ENCODE data around the gene ADRA1B.

The ADRA1B gene

GRCh38 chr5:159912033-159912800, 4.1 kb upstream of the ADRA1B start:
- Histone ChIP-seq H3K27ac (ENCODE audit: low read depth, low read length) (no peak overlapping the region), H3K27me3 (ENCODE audit: insufficient read depth, low read length, poor library complexity) (peaks cover 5% of the 10 kb centered on the region)

GRCh38 chr5:159913048-159913447, 3.2 kb upstream of the ADRA1B start:
- no peak overlapping the region for H3K4me2 ChIP-seq (ENCODE audit: low read length)
- no peak overlapping the region for H3K27ac ChIP-seq (ENCODE audit: low read depth, low read length)
- H3K27me3 ChIP-seq (ENCODE audit: insufficient read depth, low read length, poor library complexity), result peaks cover 5% of the 10 kb centered on the region
- H3K56ac ChIP-seq (ENCODE audit: low read length), result no peak overlapping the region
- no peak overlapping the region for H2BK120ac ChIP-seq (ENCODE audit: low read depth, low read length)
- no peak overlapping the region for H2BK15ac ChIP-seq (replicated peaks; ENCODE audit: low read depth)
- peaks cover 7% of the 10 kb centered on the region for H3K4me1 ChIP-seq (ENCODE audit: control insufficient read depth, low read depth, low read length)
- H3K4me3 ChIP-seq (ENCODE audit: low read length), result no peak overlapping the region
- no peak overlapping the region for H3K23ac ChIP-seq (ENCODE audit: low read length)
- no peaks in the 10 kb centered on the region for H3K79me1 ChIP-seq (ENCODE audit: low read length)
- no peak overlapping the region for H2AK5ac ChIP-seq (ENCODE audit: low read length)
- no peak overlapping the region for H3K18ac ChIP-seq (ENCODE audit: low read length)
- no peak overlapping the region for H3K9ac ChIP-seq (ENCODE audit: low read length)
- WGBS (ENCODE audit: extremely low coverage, insufficient coverage, low lambda C conversion rate), result no CpG with 5 or more reads among the region's 6 CpGs
- no peak overlapping the region for H2BK5ac ChIP-seq (ENCODE audit: low read length)
- H4K8ac ChIP-seq (ENCODE audit: low read depth, low read length), result no peak overlapping the region
- H3K79me2 ChIP-seq (ENCODE audit: control insufficient read depth, insufficient read depth, low read length), result no peaks in the 10 kb centered on the region
- DNase-seq, result no peak
- no peak overlapping the region for H4K5ac ChIP-seq (ENCODE audit: low read length)
- no peak overlapping the region for H3K4ac ChIP-seq (ENCODE audit: low read depth, low read length)
- H3K36me3 ChIP-seq (ENCODE audit: control insufficient read depth, insufficient read depth, low read length), result no peaks in the 10 kb centered on the region

More at GRCh38 chr5:159912033-159912800, 4.1 kb upstream of the ADRA1B start:
- DNase-seq, result peak; percentile 61
- no peak overlapping the region for H3K4me2 ChIP-seq (ENCODE audit: low read length)
- WGBS (ENCODE audit: extremely low coverage, insufficient coverage, low lambda C conversion rate), result no CpG with 5 or more reads among the region's 4 CpGs
- H3K79me2 ChIP-seq (ENCODE audit: control insufficient read depth, insufficient read depth, low read length), result no peaks in the 10 kb centered on the region
- H4K8ac ChIP-seq (ENCODE audit: low read depth, low read length), result no peak overlapping the region
- H3K56ac ChIP-seq (ENCODE audit: low read length), result no peak overlapping the region
- no peak overlapping the region for H3K4me3 ChIP-seq (ENCODE audit: low read length)
- H3K4me1 ChIP-seq (ENCODE audit: control insufficient read depth, low read depth, low read length), result peaks cover 8% of the 10 kb centered on the region
- H3K9ac ChIP-seq (ENCODE audit: low read length), result no peak overlapping the region
- H3K79me1 ChIP-seq (ENCODE audit: low read length), result no peaks in the 10 kb centered on the region
- H3K4ac ChIP-seq (ENCODE audit: low read depth, low read length), result no peak overlapping the region
- no peak overlapping the region for H2BK120ac ChIP-seq (ENCODE audit: low read depth, low read length)
- no peak overlapping the region for H4K5ac ChIP-seq (ENCODE audit: low read length)
- H3K36me3 ChIP-seq (ENCODE audit: control insufficient read depth, insufficient read depth, low read length), result no peaks in the 10 kb centered on the region
- no peak overlapping the region for H2AK5ac ChIP-seq (ENCODE audit: low read length)
- H2BK5ac ChIP-seq (ENCODE audit: low read length), result no peak overlapping the region
- H3K18ac ChIP-seq (ENCODE audit: low read length), result no peak overlapping the region
- H2BK15ac ChIP-seq (replicated peaks; ENCODE audit: low read depth), result no peak overlapping the region
- no peak overlapping the region for H3K23ac ChIP-seq (ENCODE audit: low read length)

GRCh38 chr5:159913501-159913900, 2.8 kb upstream of the ADRA1B start:
- peaks cover 5% of the 10 kb centered on the region for H3K27me3 ChIP-seq (ENCODE audit: insufficient read depth, low read length, poor library complexity)
- H3K79me2 ChIP-seq (ENCODE audit: control insufficient read depth, insufficient read depth, low read length), result no peaks in the 10 kb centered on the region
- H3K4ac ChIP-seq (ENCODE audit: low read depth, low read length), result no peak overlapping the region
- H3K4me1 ChIP-seq (ENCODE audit: control insufficient read depth, low read depth, low read length), result peaks cover 4% of the 10 kb centered on the region
- H2BK120ac ChIP-seq (ENCODE audit: low read depth, low read length), result no peak overlapping the region
- H3K4me2 ChIP-seq (ENCODE audit: low read length), result no peak overlapping the region
- H3K23ac ChIP-seq (ENCODE audit: low read length), result no peak overlapping the region
- H3K56ac ChIP-seq (ENCODE audit: low read length), result no peak overlapping the region
- no peak overlapping the region for H3K4me3 ChIP-seq (ENCODE audit: low read length)
- no peak overlapping the region for H2AK5ac ChIP-seq (ENCODE audit: low read length)
- H4K5ac ChIP-seq (ENCODE audit: low read length), result no peak overlapping the region
- no peak overlapping the region for H3K9ac ChIP-seq (ENCODE audit: low read length)
- H4K8ac ChIP-seq (ENCODE audit: low read depth, low read length), result no peak overlapping the region
- no peaks in the 10 kb centered on the region for H3K36me3 ChIP-seq (ENCODE audit: control insufficient read depth, insufficient read depth, low read length)
- no peak overlapping the region for H2BK5ac ChIP-seq (ENCODE audit: low read length)
- H3K18ac ChIP-seq (ENCODE audit: low read length), result no peak overlapping the region
- H3K27ac ChIP-seq (ENCODE audit: low read depth, low read length), result no peak overlapping the region
- H3K79me1 ChIP-seq (ENCODE audit: low read length), result no peaks in the 10 kb centered on the region
- H2BK15ac ChIP-seq (replicated peaks; ENCODE audit: low read depth), result no peak overlapping the region
- DNase-seq, result no peak

GRCh38 chr5:159916841-159917761, 819 bp downstream of the ADRA1B start:
- no peak overlapping the region for H4K8ac ChIP-seq (ENCODE audit: low read depth, low read length)
- H4K5ac ChIP-seq (ENCODE audit: low read length), result no peak overlapping the region
- no peaks in the 10 kb centered on the region for H3K79me2 ChIP-seq (ENCODE audit: control insufficient read depth, insufficient read depth, low read length)
- H3K23ac ChIP-seq (ENCODE audit: low read length), result no peak overlapping the region
- no peak for DNase-seq
- peaks cover 5% of the 10 kb centered on the region for H3K27me3 ChIP-seq (ENCODE audit: insufficient read depth, low read length, poor library complexity)
- H3K4me3 ChIP-seq (ENCODE audit: low read length), result no peak overlapping the region
- H2BK120ac ChIP-seq (ENCODE audit: low read depth, low read length), result no peak overlapping the region
- no peak overlapping the region for H3K4ac ChIP-seq (ENCODE audit: low read depth, low read length)
- H2BK15ac ChIP-seq (replicated peaks; ENCODE audit: low read depth), result no peak overlapping the region
- H3K27ac ChIP-seq (ENCODE audit: low read depth, low read length), result no peak overlapping the region
- no peaks in the 10 kb centered on the region for H3K36me3 ChIP-seq (ENCODE audit: control insufficient read depth, insufficient read depth, low read length)
- no peak overlapping the region for H3K18ac ChIP-seq (ENCODE audit: low read length)
- WGBS (ENCODE audit: extremely low coverage, insufficient coverage, low lambda C conversion rate), result no CpG with 5 or more reads among the region's 36 CpGs
- no peaks in the 10 kb centered on the region for H3K79me1 ChIP-seq (ENCODE audit: low read length)
- H3K9ac ChIP-seq (ENCODE audit: low read length), result no peak overlapping the region
- H3K56ac ChIP-seq (ENCODE audit: low read length), result peak overlapping the region; percentile 67
- H3K4me1 ChIP-seq (ENCODE audit: control insufficient read depth, low read depth, low read length), result peaks cover 2% of the 10 kb centered on the region
- H2AK5ac ChIP-seq (ENCODE audit: low read length), result no peak overlapping the region
- no peak overlapping the region for H2BK5ac ChIP-seq (ENCODE audit: low read length)
- peak overlapping the region; percentile 31 for H3K4me2 ChIP-seq (ENCODE audit: low read length)

- no peak overlapping the region for H3K56ac ChIP-seq (ENCODE audit: low read length)
- peaks cover 2% of the 10 kb centered on the region for H3K4me1 ChIP-seq (ENCODE audit: control insufficient read depth, low read depth, low read length)
- no peak for DNase-seq
- H3K27ac ChIP-seq (ENCODE audit: low read depth, low read length), result no peak overlapping the region
- no peak overlapping the region for H4K8ac ChIP-seq (ENCODE audit: low read depth, low read length)
- H2AK5ac ChIP-seq (ENCODE audit: low read length), result no peak overlapping the region
- no peak overlapping the region for H2BK15ac ChIP-seq (replicated peaks; ENCODE audit: low read depth)
- H3K27me3 ChIP-seq (ENCODE audit: insufficient read depth, low read length, poor library complexity), result peaks cover 5% of the 10 kb centered on the region
- H3K79me1 ChIP-seq (ENCODE audit: low read length), result no peaks in the 10 kb centered on the region
- H3K79me2 ChIP-seq (ENCODE audit: control insufficient read depth, insufficient read depth, low read length), result no peaks in the 10 kb centered on the region
- no CpG with 5 or more reads among the region's 10 CpGs for WGBS (ENCODE audit: extremely low coverage, insufficient coverage, low lambda C conversion rate)
- H3K23ac ChIP-seq (ENCODE audit: low read length), result no peak overlapping the region
- H3K4me3 ChIP-seq (ENCODE audit: low read length), result no peak overlapping the region
- H3K18ac ChIP-seq (ENCODE audit: low read length), result no peak overlapping the region
- H2BK120ac ChIP-seq (ENCODE audit: low read depth, low read length), result no peak overlapping the region
- no peaks in the 10 kb centered on the region for H3K36me3 ChIP-seq (ENCODE audit: control insufficient read depth, insufficient read depth, low read length)
- H2BK5ac ChIP-seq (ENCODE audit: low read length), result no peak overlapping the region
- H3K4ac ChIP-seq (ENCODE audit: low read depth, low read length), result no peak overlapping the region
- no peak overlapping the region for H3K9ac ChIP-seq (ENCODE audit: low read length)
- no peak overlapping the region for H4K5ac ChIP-seq (ENCODE audit: low read length)
- no peak overlapping the region for H3K4me2 ChIP-seq (ENCODE audit: low read length)
These were observed 1.7 kb downstream of the ADRA1B start for GRCh38 chr5:159917994-159918393.

Measured in mesendoderm (in vitro differentiated cells).